ENCODE results near the gene SLC27A5.

SLC27A5 gene

DNA sequence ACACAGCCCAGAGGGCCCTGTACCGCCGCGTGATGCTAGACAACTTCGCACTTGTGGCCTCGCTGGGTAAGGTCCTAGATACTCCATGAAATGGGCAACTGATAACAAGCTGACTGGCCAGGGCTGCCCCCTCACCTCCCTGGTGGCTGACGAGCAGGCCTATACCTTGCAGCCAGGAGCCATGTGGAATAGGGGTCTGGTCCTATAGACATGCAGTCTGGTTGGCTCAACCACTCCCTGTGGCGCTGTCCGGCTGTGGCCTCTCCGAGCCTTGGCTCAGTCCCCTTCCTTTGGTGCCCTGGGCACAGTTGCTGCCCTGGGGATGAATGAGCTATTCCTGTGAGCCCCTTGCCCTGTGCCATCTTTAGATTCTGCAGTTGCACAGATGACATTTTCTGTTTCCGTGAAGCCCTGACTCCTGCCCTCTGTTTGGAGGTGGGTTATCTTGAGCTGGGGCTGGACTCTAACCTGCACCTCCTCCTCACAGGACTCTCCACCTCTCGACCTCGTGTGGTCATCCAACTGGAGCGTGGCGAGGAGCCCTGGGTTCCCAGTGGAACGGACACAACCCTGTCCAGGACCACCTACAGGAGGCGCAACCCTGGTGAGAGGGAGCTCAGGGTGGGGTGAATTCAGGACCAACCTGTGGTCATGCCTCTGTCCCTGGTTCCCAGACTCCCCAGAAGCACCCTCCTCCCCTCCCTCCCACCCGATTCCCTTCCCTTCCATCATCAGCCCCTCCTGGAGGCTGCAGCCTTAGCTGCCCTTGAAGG lies 42.4 kb downstream of the SLC27A5 start:
- DNase-seq (ENCODE audit: low read depth), result no peak
- TF ChIP-seq, protein P1, sequence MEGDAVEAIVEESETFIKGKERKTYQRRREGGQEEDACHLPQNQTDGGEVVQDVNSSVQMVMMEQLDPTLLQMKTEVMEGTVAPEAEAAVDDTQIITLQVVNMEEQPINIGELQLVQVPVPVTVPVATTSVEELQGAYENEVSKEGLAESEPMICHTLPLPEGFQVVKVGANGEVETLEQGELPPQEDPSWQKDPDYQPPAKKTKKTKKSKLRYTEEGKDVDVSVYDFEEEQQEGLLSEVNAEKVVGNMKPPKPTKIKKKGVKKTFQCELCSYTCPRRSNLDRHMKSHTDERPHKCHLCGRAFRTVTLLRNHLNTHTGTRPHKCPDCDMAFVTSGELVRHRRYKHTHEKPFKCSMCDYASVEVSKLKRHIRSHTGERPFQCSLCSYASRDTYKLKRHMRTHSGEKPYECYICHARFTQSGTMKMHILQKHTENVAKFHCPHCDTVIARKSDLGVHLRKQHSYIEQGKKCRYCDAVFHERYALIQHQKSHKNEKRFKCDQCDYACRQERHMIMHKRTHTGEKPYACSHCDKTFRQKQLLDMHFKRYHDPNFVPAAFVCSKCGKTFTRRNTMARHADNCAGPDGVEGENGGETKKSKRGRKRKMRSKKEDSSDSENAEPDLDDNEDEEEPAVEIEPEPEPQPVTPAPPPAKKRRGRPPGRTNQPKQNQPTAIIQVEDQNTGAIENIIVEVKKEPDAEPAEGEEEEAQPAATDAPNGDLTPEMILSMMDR (IDR thresholded peaks at IDR 0.05; ENCODE audit: control insufficient read depth, extremely low read depth, insufficient read depth), result no peak
- H3K4me3 ChIP-seq (ENCODE audit: low read depth, low read length), result no peak overlapping the region

DNA sequence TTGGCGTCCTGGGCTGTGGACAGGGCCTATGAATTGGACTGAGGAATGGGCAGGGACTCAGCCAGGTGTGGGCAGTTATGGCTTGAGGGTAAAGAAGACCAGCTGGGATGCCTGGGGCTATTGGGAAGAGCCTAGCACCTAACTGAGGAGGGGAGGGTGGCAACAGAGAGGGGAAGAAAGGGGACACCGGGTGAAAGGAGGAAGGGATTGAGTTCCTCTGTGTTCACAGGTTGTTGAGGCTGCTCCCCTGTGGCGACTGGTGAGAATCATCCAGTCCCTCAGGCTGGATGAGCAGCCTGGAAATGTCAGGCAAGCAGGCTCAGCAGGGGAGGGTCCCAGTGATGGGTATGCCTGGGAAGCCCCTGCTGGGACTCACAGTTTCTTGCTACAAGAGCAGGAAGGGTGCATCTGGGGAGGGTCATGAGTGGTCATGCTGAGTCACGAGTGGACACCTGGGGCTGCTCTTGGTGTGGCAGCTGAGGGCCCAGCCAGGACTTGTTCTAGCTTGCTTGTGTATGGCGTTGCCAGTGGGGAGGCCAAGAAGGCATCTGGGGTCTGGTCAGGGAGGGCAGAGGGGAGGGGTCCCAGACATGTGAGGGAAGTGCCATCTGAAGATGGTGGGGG lies 43.5 kb downstream of the SLC27A5 start:
- no peak for DNase-seq (ENCODE audit: low read depth)
- TF ChIP-seq, protein P1 (IDR thresholded peaks at IDR 0.05; ENCODE audit: control insufficient read depth, extremely low read depth, insufficient read depth), result no peak
- peak overlapping the region; percentile 97 for H3K4me3 ChIP-seq (ENCODE audit: low read depth, low read length)

DNA sequence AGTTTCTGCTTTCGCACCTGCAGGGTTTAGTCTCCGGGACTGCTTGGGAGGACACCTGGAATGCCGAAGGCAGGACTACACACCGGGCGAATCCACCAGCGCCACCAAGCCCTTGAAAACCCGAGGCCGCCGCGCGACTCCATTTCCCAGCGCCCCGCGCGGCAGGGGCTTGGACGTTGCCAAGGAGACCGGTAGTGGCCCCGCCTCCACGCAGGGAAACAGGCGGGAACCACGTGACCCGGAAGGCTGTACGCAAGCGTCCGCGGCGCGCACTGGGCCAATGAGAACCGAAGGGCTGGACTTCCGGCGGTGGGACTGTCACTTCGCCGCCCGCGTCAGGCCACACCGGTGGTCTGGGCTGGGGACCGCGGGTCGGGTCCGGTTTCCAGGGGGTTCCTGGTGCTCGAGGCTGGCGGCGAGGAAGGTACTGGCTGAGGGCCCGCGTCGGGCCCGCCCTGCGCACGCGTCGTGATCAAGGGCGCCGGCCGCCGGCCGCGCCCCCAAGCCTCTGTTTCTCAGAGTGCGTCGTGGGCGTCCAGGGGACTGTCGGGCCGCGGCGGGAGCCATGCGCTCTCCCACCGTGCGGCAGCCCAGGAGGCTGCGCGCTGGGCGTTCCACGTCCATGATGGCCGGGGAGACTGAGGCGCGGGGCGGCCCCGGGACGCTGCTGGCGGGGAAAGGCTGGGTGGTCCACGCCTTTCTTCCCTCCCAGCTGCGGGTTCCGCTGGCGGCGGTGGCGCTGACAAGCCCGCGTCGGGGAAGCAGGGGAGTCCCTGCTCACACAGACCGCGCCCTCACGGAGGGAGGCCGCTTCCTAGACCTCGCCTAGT lies 44.8 kb downstream of the SLC27A5 start, which contains the start of gene ZNF324:
Gene ZNF324 (plus strand): TSS at position 321 of the 830 bp plus-strand sequence. CDS start 2,106 bp downstream, outside the sequence.
- peak; percentile 89 for DNase-seq (ENCODE audit: low read depth)
- TF ChIP-seq, protein P1 (IDR thresholded peaks at IDR 0.05; ENCODE audit: control insufficient read depth, extremely low read depth, insufficient read depth), result no peak
- H3K4me3 ChIP-seq (ENCODE audit: low read depth, low read length), result peak within 1 kb of the TSS; percentile 97

DNA sequence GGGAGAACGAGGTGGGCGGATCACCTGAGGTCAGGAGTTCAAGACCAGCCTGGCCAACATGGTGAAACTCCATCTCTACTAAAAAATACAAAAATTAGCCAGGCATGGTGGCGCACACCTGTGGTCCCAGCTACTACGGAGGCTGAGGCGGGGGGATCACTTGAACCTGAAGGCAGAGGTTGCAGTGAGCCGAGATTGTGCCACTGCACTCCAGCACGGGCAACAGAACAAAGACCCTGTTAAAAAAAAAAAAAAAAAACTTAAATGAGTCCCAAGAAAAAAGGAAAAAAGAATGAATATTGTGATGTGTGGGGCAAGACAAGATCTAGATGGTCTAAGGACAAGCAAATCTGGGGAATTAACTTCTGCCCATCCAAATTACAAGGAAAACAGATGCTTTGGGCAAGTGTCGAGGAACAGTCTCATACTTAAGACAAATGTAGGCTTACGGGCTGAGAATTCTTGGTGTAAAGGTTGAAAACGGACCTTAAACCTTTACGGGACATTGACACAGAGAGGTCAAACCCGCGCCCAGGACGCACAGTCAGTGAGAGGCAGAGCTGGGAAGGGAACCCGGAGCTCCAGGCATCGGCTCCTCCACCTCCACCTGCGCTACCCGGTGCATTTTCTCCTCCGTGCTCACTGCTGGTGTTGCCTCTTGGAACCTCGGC lies 45.6 kb downstream of the SLC27A5 start:
- TF ChIP-seq, protein P1 (IDR thresholded peaks at IDR 0.05; ENCODE audit: control insufficient read depth, extremely low read depth, insufficient read depth), result no peak
- DNase-seq (ENCODE audit: low read depth), result no peak
- peak overlapping the region; percentile 97 for H3K4me3 ChIP-seq (ENCODE audit: low read depth, low read length)

DNA sequence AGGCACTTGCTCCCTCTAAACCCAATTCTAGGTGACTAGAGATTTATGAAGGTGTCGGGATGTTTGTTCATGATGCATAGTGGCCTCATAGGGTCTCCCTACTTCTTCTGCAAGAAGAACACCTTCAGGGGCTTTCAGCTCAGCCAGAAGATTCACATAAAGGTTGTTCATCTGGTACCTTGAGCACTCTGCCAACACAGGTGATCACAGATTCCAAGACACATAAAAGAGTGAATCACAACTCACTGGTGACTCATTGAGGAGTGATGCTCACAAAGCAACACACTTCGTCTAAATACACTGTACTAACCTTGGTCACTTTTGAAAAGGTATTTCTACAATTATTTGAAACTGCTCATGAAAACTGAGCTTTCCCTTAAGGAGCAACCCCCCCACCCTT lies 51.8 kb downstream of the SLC27A5 start:
- TF ChIP-seq, protein P1 (IDR thresholded peaks at IDR 0.05; ENCODE audit: control insufficient read depth, extremely low read depth, insufficient read depth), result no peak
- no peak for DNase-seq (ENCODE audit: low read depth)
- H3K4me3 ChIP-seq (ENCODE audit: low read depth, low read length), result no peak overlapping the region

DNA sequence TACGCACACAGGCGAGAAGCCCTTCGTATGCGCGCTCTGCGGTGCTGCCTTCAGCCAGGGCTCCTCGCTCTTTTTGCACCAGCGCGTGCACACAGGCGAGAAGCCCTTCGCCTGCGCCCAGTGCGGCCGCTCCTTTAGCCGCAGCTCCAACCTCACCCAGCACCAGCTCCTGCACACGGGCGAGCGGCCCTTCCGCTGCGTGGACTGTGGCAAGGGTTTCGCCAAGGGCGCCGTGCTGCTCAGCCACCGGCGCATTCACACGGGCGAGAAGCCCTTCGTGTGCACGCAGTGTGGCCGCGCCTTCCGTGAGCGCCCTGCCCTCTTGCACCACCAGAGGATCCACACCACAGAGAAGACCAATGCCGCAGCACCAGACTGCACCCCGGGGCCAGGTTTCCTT lies 55.7 kb downstream of the SLC27A5 start:
- no peak overlapping the region for H3K4me3 ChIP-seq (ENCODE audit: low read depth, low read length)
- DNase-seq (ENCODE audit: low read depth), result no peak
- TF ChIP-seq, protein P1 (IDR thresholded peaks at IDR 0.05; ENCODE audit: control insufficient read depth, extremely low read depth, insufficient read depth), result no peak
